Panc1 (cell line): ENCODE data around the gene CFAP74. TPM values are rescaled to one million over a fixed set of nuclear protein-coding genes. Genes with fewer than 3 reads are reported as not detected.

Experiments used
- ATAC-seq: fragments of 200-7000 bp; cut with Tn5 transposase; 2 replicates; pipeline ENCODE4 v1.9.1; 2020; ENCODE audit warnings: mild to moderate bottlenecking, moderate library complexity
- BruUV-seq: library from RNA; stranded (reverse); fragments of 400-500 nt; replicated peaks from 2 replicates; lab custom pipeline; 2021; lab: Mats Ljungman, UMichigan
- CTCF ChIA-PET: fragments of 300-600 bp; sonication (Branson Sonifier 250); formaldehyde crosslinking; loops from one replicate; lab custom pipeline; 2022; ENCODE audit warnings: antibody characterized with exemption; lab: Charles Lee
- POLR2A ChIA-PET: fragments of 300-600 bp; sonication (Branson Sonifier 250); formaldehyde crosslinking; loops from one replicate; lab custom pipeline; 2022; ENCODE audit warnings: antibody characterized with exemption; lab: Charles Lee
- DNase-seq: peaks from one replicate; pipeline ENCODE4 v3.0.0-alpha.2; 2010; ENCODE audit warnings: low read depth, low spot score
- H3K27ac ChIP-seq: 2 replicates; pipeline ENCODE4 v1.5.1; 2011; ENCODE audit warnings: mild to moderate bottlenecking, low read length, inconsistent platforms
- H3K27me3 ChIP-seq: fragments of 200-500 bp; sonication (Bioruptor generic); 2 replicates; pipeline ENCODE4 v1.6.0; 2014; ENCODE audit warnings: low read length, inconsistent platforms; ENCODE audit not compliant: control insufficient read depth, insufficient read depth
- H3K36me3 ChIP-seq: fragments of 200-500 bp; sonication (Bioruptor generic); 2 replicates; pipeline ENCODE4 v1.5.1; 2014; ENCODE audit warnings: inconsistent platforms, mild to moderate bottlenecking, low read length, moderate library complexity; ENCODE audit not compliant: control insufficient read depth, insufficient read depth
- H3K4me1 ChIP-seq: 2 replicates; pipeline ENCODE4 v1.5.1; 2011; ENCODE audit warnings: inconsistent platforms, mild to moderate bottlenecking, low read length, moderate library complexity; ENCODE audit not compliant: control insufficient read depth, insufficient read depth
- H3K4me3 ChIP-seq, 2 experiments: 2 replicates each; pipeline ENCODE4 v1.5.1; 2011 to 2012; ENCODE audit warnings: low read depth in 2 of 2, low read length in 2 of 2, mild to moderate bottlenecking in 2 of 2, inconsistent platforms in 1 of 2, moderate library complexity in 1 of 2
- H3K9me3 ChIP-seq: fragments of 200-500 bp; sonication (Bioruptor generic); 2 replicates; pipeline ENCODE4 v1.5.1; 2014; ENCODE audit warnings: low read depth, mild to moderate bottlenecking, inconsistent platforms, low read length, moderate library complexity; ENCODE audit not compliant: control insufficient read depth, insufficient read depth
- POLR2AphosphoS5 ChIP-seq: IDR thresholded peaks from 2 replicates; pipeline ENCODE4 v1.6.1; 2012; ENCODE audit warnings: mild to moderate bottlenecking, low read depth, low read length, moderate library complexity
- SIN3A ChIP-seq: IDR thresholded peaks from 2 replicates; pipeline ENCODE4 v1.6.1; 2012; ENCODE audit warnings: low read depth, mild to moderate bottlenecking, low read length, moderate library complexity, borderline replicate concordance; ENCODE audit not compliant: insufficient read depth
- TCF7L2 ChIP-seq: IDR thresholded peaks from 2 replicates; pipeline ENCODE4 v1.6.1; 2011; ENCODE audit warnings: mild to moderate bottlenecking, low read depth, low read length, inconsistent platforms
- in situ Hi-C: cut with HindIII; loops from 2 replicates; pipeline ENCODE4 v1.10.0; 2016; ENCODE audit warnings: low sequenced_read_pairs, low pct_unique_long_range_greater_than_20kb
- intact Hi-C: fragments of 100-400 bp; cut with micrococcal nuclease; formaldehyde crosslinking; loops from one replicate; pipeline ENCODE4 v1.10.0; 2022; ENCODE audit not compliant: unreplicated experiment
- total RNA-seq: library from RNA; stranded (reverse); gene quantifications from one replicate; pipeline ENCODE4 v1.2.1, GENCODE V29; 2021; ENCODE audit not compliant: unreplicated experiment
- TF ChIP-seq, protein P1 (sequence below), 2 experiments: IDR thresholded peaks; 2 replicates each; pipeline ENCODE4 v1.6.1; 2011 to 2012; ENCODE audit warnings: low read depth in 2 of 2, control low read depth in 1 of 2, low read length in 1 of 2, mild to moderate bottlenecking in 1 of 2, moderate library complexity in 1 of 2; ENCODE audit not compliant: insufficient read depth in 1 of 2
- TF ChIP-seq, protein P2 (sequence below): fragments of 450-650 bp; IDR thresholded peaks from 2 replicates; pipeline ENCODE4 v1.5.1; 2017; ENCODE audit warnings: mild to moderate bottlenecking

The CFAP74 gene
- total RNA-seq, 1 experiment from 2014 or later: not detected

DNA sequence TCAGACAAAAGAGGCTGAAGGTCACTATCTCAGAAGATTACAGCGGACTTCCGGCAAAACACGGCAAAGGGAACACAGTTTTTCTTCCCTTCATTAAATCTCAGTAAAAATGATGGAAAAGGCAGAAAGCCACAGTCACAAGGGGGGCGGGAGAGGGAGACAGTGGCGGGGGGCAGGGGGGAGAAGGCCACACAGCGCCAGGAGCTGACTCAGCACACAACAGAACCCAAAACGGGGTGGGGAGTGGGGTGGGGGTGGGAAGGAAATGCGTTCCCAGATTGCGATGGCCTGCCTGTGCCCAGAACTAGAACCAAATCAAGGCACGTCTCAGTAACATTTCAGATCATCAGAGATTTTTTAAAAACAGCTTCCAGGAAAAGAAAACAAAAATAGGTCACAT lies 13.4 kb downstream of the CFAP74 start:
- ChIA-PET CTCF (no interaction called here), POLR2A (no interaction called here)
- no peaks in the 10 kb centered on the region for H3K27me3 ChIP-seq
- H3K36me3 ChIP-seq: no peaks in the 10 kb centered on the region
- intact Hi-C loops (no loop called here), in situ Hi-C loops (loop anchor here (10.0 kb wide), 2 partner anchors 55 to 165 kb away; no protein-coding TSS in a partner anchor)
- TF ChIP-seq POLR2AphosphoS5 (no peak), TCF7L2 (no peak), SIN3A (no peak)
- TF ChIP-seq, protein P1, sequence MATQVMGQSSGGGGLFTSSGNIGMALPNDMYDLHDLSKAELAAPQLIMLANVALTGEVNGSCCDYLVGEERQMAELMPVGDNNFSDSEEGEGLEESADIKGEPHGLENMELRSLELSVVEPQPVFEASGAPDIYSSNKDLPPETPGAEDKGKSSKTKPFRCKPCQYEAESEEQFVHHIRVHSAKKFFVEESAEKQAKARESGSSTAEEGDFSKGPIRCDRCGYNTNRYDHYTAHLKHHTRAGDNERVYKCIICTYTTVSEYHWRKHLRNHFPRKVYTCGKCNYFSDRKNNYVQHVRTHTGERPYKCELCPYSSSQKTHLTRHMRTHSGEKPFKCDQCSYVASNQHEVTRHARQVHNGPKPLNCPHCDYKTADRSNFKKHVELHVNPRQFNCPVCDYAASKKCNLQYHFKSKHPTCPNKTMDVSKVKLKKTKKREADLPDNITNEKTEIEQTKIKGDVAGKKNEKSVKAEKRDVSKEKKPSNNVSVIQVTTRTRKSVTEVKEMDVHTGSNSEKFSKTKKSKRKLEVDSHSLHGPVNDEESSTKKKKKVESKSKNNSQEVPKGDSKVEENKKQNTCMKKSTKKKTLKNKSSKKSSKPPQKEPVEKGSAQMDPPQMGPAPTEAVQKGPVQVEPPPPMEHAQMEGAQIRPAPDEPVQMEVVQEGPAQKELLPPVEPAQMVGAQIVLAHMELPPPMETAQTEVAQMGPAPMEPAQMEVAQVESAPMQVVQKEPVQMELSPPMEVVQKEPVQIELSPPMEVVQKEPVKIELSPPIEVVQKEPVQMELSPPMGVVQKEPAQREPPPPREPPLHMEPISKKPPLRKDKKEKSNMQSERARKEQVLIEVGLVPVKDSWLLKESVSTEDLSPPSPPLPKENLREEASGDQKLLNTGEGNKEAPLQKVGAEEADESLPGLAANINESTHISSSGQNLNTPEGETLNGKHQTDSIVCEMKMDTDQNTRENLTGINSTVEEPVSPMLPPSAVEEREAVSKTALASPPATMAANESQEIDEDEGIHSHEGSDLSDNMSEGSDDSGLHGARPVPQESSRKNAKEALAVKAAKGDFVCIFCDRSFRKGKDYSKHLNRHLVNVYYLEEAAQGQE (IDR thresholded peaks at IDR 0.05; ENCODE audit: insufficient read depth in 1 of 2, low read depth in 2 of 2, low read length in 1 of 2): no peak
- TF ChIP-seq, protein P2, sequence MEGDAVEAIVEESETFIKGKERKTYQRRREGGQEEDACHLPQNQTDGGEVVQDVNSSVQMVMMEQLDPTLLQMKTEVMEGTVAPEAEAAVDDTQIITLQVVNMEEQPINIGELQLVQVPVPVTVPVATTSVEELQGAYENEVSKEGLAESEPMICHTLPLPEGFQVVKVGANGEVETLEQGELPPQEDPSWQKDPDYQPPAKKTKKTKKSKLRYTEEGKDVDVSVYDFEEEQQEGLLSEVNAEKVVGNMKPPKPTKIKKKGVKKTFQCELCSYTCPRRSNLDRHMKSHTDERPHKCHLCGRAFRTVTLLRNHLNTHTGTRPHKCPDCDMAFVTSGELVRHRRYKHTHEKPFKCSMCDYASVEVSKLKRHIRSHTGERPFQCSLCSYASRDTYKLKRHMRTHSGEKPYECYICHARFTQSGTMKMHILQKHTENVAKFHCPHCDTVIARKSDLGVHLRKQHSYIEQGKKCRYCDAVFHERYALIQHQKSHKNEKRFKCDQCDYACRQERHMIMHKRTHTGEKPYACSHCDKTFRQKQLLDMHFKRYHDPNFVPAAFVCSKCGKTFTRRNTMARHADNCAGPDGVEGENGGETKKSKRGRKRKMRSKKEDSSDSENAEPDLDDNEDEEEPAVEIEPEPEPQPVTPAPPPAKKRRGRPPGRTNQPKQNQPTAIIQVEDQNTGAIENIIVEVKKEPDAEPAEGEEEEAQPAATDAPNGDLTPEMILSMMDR: no peak
- DNase-seq (no peak), ATAC-seq (no peak)
- no peaks in the 10 kb centered on the region for H3K9me3 ChIP-seq
- no peak overlapping the region for H3K4me3 ChIP-seq
- no peak overlapping the region for H3K27ac ChIP-seq
- BruUV-seq: no TSS peak
- no peaks in the 10 kb centered on the region; the same call in 1 of the 2 replicates for H3K4me1 ChIP-seq

- TF ChIP-seq, protein P1 (IDR thresholded peaks at IDR 0.05; ENCODE audit: insufficient read depth in 1 of 2, low read depth in 2 of 2, low read length in 1 of 2): no peak
- Histone ChIP-seq H3K4me1 (no peaks in the 10 kb centered on the region; the same call in 1 of the 2 replicates), H3K4me3 (no peak overlapping the region), H3K27me3 (no peaks in the 10 kb centered on the region), H3K27ac (no peak overlapping the region), H3K36me3 (no peaks in the 10 kb centered on the region), H3K9me3 (no peaks in the 10 kb centered on the region)
- ChIA-PET POLR2A (no interaction called here), CTCF (no interaction called here)
- intact Hi-C loops: no loop called here
- no TSS peak for BruUV-seq
- in situ Hi-C loops: loop anchor here (10.0 kb wide), 2 partner anchors 55 to 165 kb away; no protein-coding TSS in a partner anchor
- DNase-seq: no peak
- no peak for ATAC-seq
Measured at GRCh38 chr1:1989789-1990188, 13.8 kb downstream of the CFAP74 start.
